HepG2 (cell line): Measurements from ENCODE around the gene FTCD. TPM values are rescaled to one million over a fixed set of nuclear protein-coding genes. Genes with fewer than 3 reads are reported as not detected.
"Not testable (repeated sequence)": the region's sequence is repeated elsewhere in the genome, so short reads cannot be mapped to it uniquely, and the experiment has no call there.

Experiments used
- ATAC-seq: fragments of 200-7000 bp; cut with Tn5 transposase; 3 replicates; pipeline ENCODE4 v1.9.1; 2020; ENCODE audit warnings: mild to moderate bottlenecking, moderate library complexity
- BruUV-seq: library from RNA; stranded (reverse); fragments of 400-500 nt; replicated peaks from 2 replicates; lab custom pipeline; 2021; lab: Mats Ljungman, UMichigan
- CTCF ChIA-PET: fragments of 300-600 bp; formaldehyde crosslinking; extraction: SDS; loops from one replicate; lab custom pipeline; 2021; ENCODE audit warnings: low total read pairs, inconsistent platforms, low intra/inter-chr PET ratio; lab: Yijun Ruan, JAX
- POLR2A ChIA-PET: fragments of 350-600 bp; sonication (Branson Sonifier 250); formaldehyde crosslinking; loops from one replicate; lab custom pipeline; 2020; ENCODE audit warnings: antibody characterized with exemption, inconsistent platforms; lab: Yijun Ruan, JAX
- DNase-seq: peaks from one replicate; pipeline ENCODE4 v3.0.0-alpha.2; 2015; ENCODE audit warnings: low spot score
- FAIRE-seq: peaks from 3 replicates; lab custom pipeline; 2011; peaks lifted over from hg19 to GRCh38; lab: Jason Lieb, UNC
- H2AFZ ChIP-seq: one replicate; pipeline ENCODE4 v1.6.1; 2011; ENCODE audit warnings: low read length, inconsistent platforms
- H3K27ac ChIP-seq: fragments of 300-600 bp; 3 replicates; pipeline ENCODE4 v1.8.0; 2011; ENCODE audit warnings: mixed run types, mild to moderate bottlenecking, mixed read lengths, low read length, inconsistent platforms; ENCODE audit not compliant: insufficient read depth; ENCODE audit errors: extremely low read length
- H3K27me3 ChIP-seq, 2 experiments: fragments of 200-600 bp in 1 of 2; 2 replicates in 1 of 2; 3 replicates in 1 of 2; pipeline versions ENCODE4 v1.6.0 to v1.8.0; 2011; ENCODE audit warnings: low read length in 2 of 2, mild to moderate bottlenecking in 2 of 2, moderate library complexity in 2 of 2, inconsistent platforms in 1 of 2; ENCODE audit not compliant: insufficient read depth in 2 of 2, control insufficient read depth in 1 of 2
- H3K36me3 ChIP-seq, 2 experiments: fragments of 200-600 bp in 1 of 2; replicated peaks in 1 of 2; 2 replicates in 1 of 2; 3 replicates in 1 of 2; pipeline versions ENCODE4 v1.5.1 to v1.8.0; 2011; ENCODE audit warnings: low read length in 2 of 2, inconsistent platforms in 1 of 2; ENCODE audit not compliant: insufficient read depth in 2 of 2, control insufficient read depth in 1 of 2
- H3K4me1 ChIP-seq: 2 replicates; pipeline ENCODE4 v1.5.1; 2012; ENCODE audit warnings: low read length, inconsistent platforms; ENCODE audit not compliant: insufficient read depth
- H3K4me2 ChIP-seq: 2 replicates; pipeline ENCODE4 v1.6.0; 2011; ENCODE audit warnings: low read depth, low read length, inconsistent platforms
- H3K4me3 ChIP-seq, 3 experiments: fragments of 200-600 bp in 1 of 3; sonication (generic), shearing (Covaris generic) in 1 of 3; replicated peaks in 1 of 3; 2 replicates each; pipeline ENCODE4 v1.5.1; 2011 to 2016; ENCODE audit warnings: low read length in 3 of 3, inconsistent platforms in 2 of 3, low read depth in 2 of 3, mild to moderate bottlenecking in 2 of 3, control low read depth in 1 of 3, mixed read lengths in 1 of 3; ENCODE audit not compliant: insufficient read depth in 1 of 3
- H3K79me2 ChIP-seq: one replicate; pipeline ENCODE4 v1.6.1; 2011; ENCODE audit warnings: low read length, inconsistent platforms; ENCODE audit not compliant: insufficient read depth
- H3K9ac ChIP-seq: 2 replicates; pipeline ENCODE4 v1.6.0; 2011; ENCODE audit warnings: mild to moderate bottlenecking, low read depth, low read length, inconsistent platforms; ENCODE audit not compliant: insufficient read depth
- H3K9me3 ChIP-seq: 2 replicates; pipeline ENCODE4 v1.5.1; 2012; ENCODE audit warnings: mild to moderate bottlenecking, low read length
- H4K20me1 ChIP-seq: 2 replicates; pipeline ENCODE4 v1.6.0; 2011; ENCODE audit warnings: inconsistent platforms, mild to moderate bottlenecking, low read length, moderate library complexity; ENCODE audit not compliant: insufficient read depth
- HDAC2 ChIP-seq: sonication (generic); formaldehyde crosslinking; IDR thresholded peaks from 2 replicates; pipeline ENCODE4 v1.4.0; 2020; ENCODE audit warnings: missing genetic modification reagents
- POLR2A ChIP-seq, 2 experiments: IDR thresholded peaks; 2 replicates each; pipeline ENCODE4 v1.6.1; 2011; ENCODE audit warnings: low read depth in 2 of 2, low read length in 2 of 2, mild to moderate bottlenecking in 1 of 2, moderate library complexity in 1 of 2; ENCODE audit not compliant: insufficient read depth in 1 of 2
- POLR2AphosphoS5 ChIP-seq: IDR thresholded peaks from 2 replicates; pipeline ENCODE4 v1.6.1; 2012; ENCODE audit warnings: low read depth, low read length
- ZNF468 ChIP-seq: sonication (generic); formaldehyde crosslinking; IDR thresholded peaks from 2 replicates; pipeline ENCODE4 v1.8.0; 2022; ENCODE audit warnings: mild to moderate bottlenecking, moderate library complexity, missing genetic modification reagents
- ZNF543 ChIP-seq: sonication (generic); formaldehyde crosslinking; IDR thresholded peaks from 2 replicates; pipeline ENCODE4 v1.4.0; 2020; ENCODE audit warnings: mild to moderate bottlenecking, missing genetic modification reagents
- ZSCAN21 ChIP-seq: sonication (generic); formaldehyde crosslinking; IDR thresholded peaks from 2 replicates; pipeline ENCODE4 v1.8.0; 2022; ENCODE audit warnings: mild to moderate bottlenecking, missing genetic modification reagents, moderate library complexity, borderline replicate concordance
- WGBS: methylation state at CpG from one replicate; pipeline ENCODE4 v1.1.6; 2017; ENCODE audit warnings: low lambda C conversion rate; 5-methylcytosine and 5-hydroxymethylcytosine counted together
- in situ Hi-C: cut with HindIII; loops from 2 replicates; pipeline ENCODE4 v1.10.0; 2017; ENCODE audit warnings: low pct_unique_long_range_greater_than_20kb; ENCODE audit not compliant: extremely low pct_ligation_motif_present
- intact Hi-C: fragments of 100-400 bp; cut with micrococcal nuclease; formaldehyde crosslinking; loops from one replicate; pipeline ENCODE4 v1.10.0; 2022; ENCODE audit not compliant: unreplicated experiment
- polyA plus RNA-seq, 8 experiments: library from polyadenylated mRNA; depleted of rRNA in 3 of 8; stranded (reverse) in 7 of 8; unstranded in 1 of 8; fragments of >200 nt; fragmentation: Illumina TruSeq in 4 of 8; extraction: Trizol in 4 of 8; gene quantifications; 2 replicates each; pipeline versions ENCODE4 v1.2.1 to v1.2.3, GENCODE V29; 2011 to 2016; ENCODE audit warnings: low read depth in 4 of 8, missing spikeins in 1 of 8, mixed read lengths in 1 of 8; ENCODE audit not compliant: insufficient read depth in 1 of 8
- total RNA-seq, 5 experiments: library from RNA; depleted of rRNA; stranded (reverse); fragments of >200 nt; fragmentation: Illumina TruSeq; extraction: Trizol; gene quantifications; 2 replicates each; pipeline ENCODE4 v1.2.3, GENCODE V29; 2016; ENCODE audit warnings: low read depth in 1 of 5

The FTCD gene
- total and polyA plus RNA-seq, 2 of the 13 experiments (the other 11 are each of a cell fraction or from before 2014, with no cell fraction given), result 75.7 to 105 TPM

- TF ChIP-seq ZSCAN21 (CRISPR knock-in tag), result no peak
Observed at GRCh38 chr21:46141767-46142581, 13.4 kb downstream of the FTCD start (continued).

GRCh38 chr21:46140352-46141003, 14.9 kb downstream of the FTCD start:
- H3K4me3 ChIP-seq, H3K27ac ChIP-seq, in situ Hi-C loops, intact Hi-C loops, DNase-seq, POLR2A ChIA-PET, H3K79me2 ChIP-seq, H3K27me3 ChIP-seq, H3K4me2 ChIP-seq, FAIRE-seq, H3K9me3 ChIP-seq, H3K4me1 ChIP-seq, H2AFZ ChIP-seq, H3K9ac ChIP-seq, ATAC-seq, BruUV-seq, CTCF ChIA-PET: not testable (repeated sequence)
- peak; percentile 33; the same call in 1 of the 2 replicates for TF ChIP-seq POLR2AphosphoS5
- 0 out of 4 replicates have a peak, but pooled peaks of 1 of the 2 experiments have one; percentile 40 for TF ChIP-seq POLR2A (IDR thresholded peaks at IDR 0.05; ENCODE audit: insufficient read depth in 1 of 2, low read depth in 2 of 2, low read length in 2 of 2)
- WGBS, result 93% methylated on average over 29 of the region's 29 CpGs
- H3K36me3 ChIP-seq, result peaks cover 14 to 25% of the 10 kb centered on the region in 2 experiments; a peak in 4 of 5 replicates
- peaks cover 13% of the 10 kb centered on the region; the same call in 1 of the 2 replicates for H4K20me1 ChIP-seq

GRCh38 chr21:46139686-46140085, 15.7 kb downstream of the FTCD start:
- H4K20me1 ChIP-seq, result peaks cover 16% of the 10 kb centered on the region; the same call in 1 of the 2 replicates
- no peaks in the 10 kb centered on the region for H3K79me2 ChIP-seq
- ATAC-seq, result no peak
- peaks cover 13 to 20% of the 10 kb centered on the region in 2 experiments; a peak in 4 of 5 replicates for H3K36me3 ChIP-seq
- H3K4me2 ChIP-seq, result no peak overlapping the region
- no peak for FAIRE-seq
- CTCF ChIA-PET, result no interaction called here
- H3K9me3 ChIP-seq, result no peaks in the 10 kb centered on the region
- POLR2A ChIA-PET, result no interaction called here
- H3K27ac ChIP-seq, result no peak overlapping the region
- DNase-seq, result no peak
- no peaks in the 10 kb centered on the region for H3K27me3 ChIP-seq
- intact Hi-C loops (no loop called here), in situ Hi-C loops (no loop called here)
- H3K4me1 ChIP-seq, result peaks cover 7% of the 10 kb centered on the region; the same call in 1 of the 2 replicates
- H2AFZ ChIP-seq, result no peak overlapping the region
- no peak overlapping the region for H3K9ac ChIP-seq
- no peak overlapping the region for H3K4me3 ChIP-seq
- 98% methylated on average over 12 of the region's 15 CpGs for WGBS
- BruUV-seq, result no TSS peak
- TF ChIP-seq ZNF543, result no peak
- no peak for TF ChIP-seq ZNF468 (CRISPR knock-in tag)
- TF ChIP-seq HDAC2 (CRISPR knock-in tag), result no peak
